Activated CD4-positive, CD25-positive, alpha-beta regulatory T cell (primary cell): ENCODE data around the gene EGLN1.
"Not testable (repeated sequence)": the region's sequence is repeated elsewhere in the genome, so short reads cannot be mapped to it uniquely, and the experiment has no call there.

Source experiments
- DNase-seq, 4 experiments: peaks; one replicate each; lab custom pipeline; 2025; lab: John Stamatoyannopoulos, UW

The EGLN1 gene

GRCh38 chr1:231363624-231364023, 58.5 kb downstream of the EGLN1 start:
- DNase-seq: no peak

- no peak for DNase-seq
Observed at GRCh38 chr1:231362325-231362724, 59.8 kb downstream of the EGLN1 start.

GRCh38 chr1:231359113-231359512, 63.0 kb downstream of the EGLN1 start:
- no peak for DNase-seq

- peak in 1 of 4 experiments; percentile 4 for DNase-seq
Observed at GRCh38 chr1:231357831-231358354, 64.2 kb downstream of the EGLN1 start.

- no peak for DNase-seq
Observed at GRCh38 chr1:231357187-231357772, 64.8 kb downstream of the EGLN1 start.

GRCh38 chr1:231355171-231355570, 66.9 kb downstream of the EGLN1 start:
- no peak for DNase-seq

- DNase-seq: no peak
Observed at GRCh38 chr1:231354330-231355020, 67.6 kb downstream of the EGLN1 start.

GRCh38 chr1:231353086-231353485, 69.0 kb downstream of the EGLN1 start:
- DNase-seq: no peak

GRCh38 chr1:231351816-231352215, 70.3 kb downstream of the EGLN1 start:
- DNase-seq: no peak

GRCh38 chr1:231348856-231349255, 73.2 kb downstream of the EGLN1 start:
- DNase-seq: not testable (repeated sequence)

GRCh38 chr1:231348442-231348841, 73.6 kb downstream of the EGLN1 start:
- DNase-seq: no peak

- DNase-seq: no peak
Observed at GRCh38 chr1:231347961-231348360, 74.1 kb downstream of the EGLN1 start.

- DNase-seq: no peak
Observed at GRCh38 chr1:231340328-231341013, 81.6 kb downstream of the EGLN1 start.

GRCh38 chr1:231338270-231339128, 83.6 kb downstream of the EGLN1 start, which contains the start of gene SPRTN:
Gene SPRTN, plus strand, starts transcription at chr1:231338293. Its CDS starts 91 bp downstream, at chr1:231338384.
- no peak for DNase-seq

- DNase-seq: peak; percentile 88 to 95 (median 92)
Observed at GRCh38 chr1:231337472-231338269, 84.4 kb downstream of the EGLN1 start, which contains the start of gene EXOC8. Gene EXOC8, minus strand, starts transcription at chr1:231337852. Its CDS starts 107 bp downstream, at chr1:231337745.

GRCh38 chr1:231337043-231337471, 85.0 kb downstream of the EGLN1 start:
- no peak for DNase-seq

- no peak for DNase-seq
Observed at GRCh38 chr1:231335663-231336602, 86.2 kb downstream of the EGLN1 start.

- no peak for DNase-seq
Observed at GRCh38 chr1:231334952-231335351, 87.1 kb downstream of the EGLN1 start.

- DNase-seq: no peak
Observed at GRCh38 chr1:231334079-231334666, 87.9 kb downstream of the EGLN1 start.
